Hepatocyte (in vitro differentiated cells): ENCODE results near the gene MICU1. TPM values are rescaled to one million over a fixed set of nuclear protein-coding genes. Genes with fewer than 3 reads are reported as not detected.
"Not testable (repeated sequence)": the region's sequence is repeated elsewhere in the genome, so short reads cannot be mapped to it uniquely, and the experiment has no call there.

Experiments used
- DNase-seq: peaks from one replicate; pipeline ENCODE4 v3.0.0-alpha.2; 2016; ENCODE audit warnings: low spot score
- H2AFZ ChIP-seq: fragments of 200-600 bp; sonication (generic); 2 replicates; pipeline ENCODE4 v1.6.0; 2016; ENCODE audit warnings: antibody characterized with exemption, mild to moderate bottlenecking
- H3K27ac ChIP-seq: fragments of 200-600 bp; sonication (generic); 2 replicates; pipeline ENCODE4 v1.5.1; 2016; ENCODE audit warnings: mild to moderate bottlenecking
- H3K27me3 ChIP-seq: fragments of 200-600 bp; sonication (generic); 2 replicates; pipeline ENCODE4 v1.6.1; 2016
- H3K36me3 ChIP-seq: fragments of 200-600 bp; sonication (generic); replicated peaks from 2 replicates; pipeline ENCODE4 v1.5.1; 2016; ENCODE audit warnings: low read depth; ENCODE audit not compliant: insufficient read depth
- H3K4me1 ChIP-seq: fragments of 200-600 bp; sonication (generic); 2 replicates; pipeline ENCODE4 v1.5.1; 2016; ENCODE audit warnings: mild to moderate bottlenecking, moderate library complexity; ENCODE audit not compliant: insufficient read depth
- H3K4me2 ChIP-seq: fragments of 200-600 bp; sonication (generic); 2 replicates; pipeline ENCODE4 v1.6.0; 2016
- H3K4me3 ChIP-seq: fragments of 200-600 bp; sonication (generic); 2 replicates; pipeline ENCODE4 v1.5.1; 2016; ENCODE audit warnings: mild to moderate bottlenecking
- H3K79me2 ChIP-seq: fragments of 200-600 bp; sonication (generic); 2 replicates; pipeline ENCODE4 v1.6.0; 2017; ENCODE audit warnings: mild to moderate bottlenecking
- H3K9me2 ChIP-seq: fragments of 200-600 bp; sonication (generic); replicated peaks from 2 replicates; pipeline ENCODE4 v1.6.0; 2017; ENCODE audit warnings: mild to moderate bottlenecking; ENCODE audit not compliant: insufficient read depth
- H3K9me3 ChIP-seq: fragments of 200-600 bp; sonication (generic); 2 replicates; pipeline ENCODE4 v1.5.1; 2016; ENCODE audit warnings: low read depth, mild to moderate bottlenecking
- H4K20me1 ChIP-seq: fragments of 200-600 bp; sonication (generic); 2 replicates; pipeline ENCODE4 v1.6.0; 2016; ENCODE audit warnings: mild to moderate bottlenecking; ENCODE audit not compliant: insufficient read depth, poor library complexity, severe bottlenecking
- CTCF ChIP-seq: fragments of 200-600 bp; sonication (generic); IDR thresholded peaks from 2 replicates; pipeline ENCODE4 v1.5.1; 2016; ENCODE audit warnings: antibody characterized with exemption, mild to moderate bottlenecking; ENCODE audit not compliant: poor library complexity
- EZH2 ChIP-seq: fragments of 200-600 bp; sonication (generic); IDR thresholded peaks from 2 replicates; pipeline ENCODE4 v1.6.1; 2016; ENCODE audit warnings: antibody characterized with exemption, mild to moderate bottlenecking, borderline replicate concordance
- EZH2phosphoT487 ChIP-seq: fragments of 200-600 bp; sonication (generic); IDR thresholded peaks from one replicate; pipeline ENCODE4 v1.6.1; 2018; ENCODE audit warnings: antibody characterized with exemption, mild to moderate bottlenecking, low read depth, moderate library complexity; ENCODE audit not compliant: unreplicated experiment, severe bottlenecking
- WGBS: methylation state at CpG from one replicate; pipeline ENCODE4 v1.1.6; 2016; ENCODE audit warnings: low lambda C conversion rate; ENCODE audit errors: missing lambda C conversion rate; 5-methylcytosine and 5-hydroxymethylcytosine counted together
- polyA plus RNA-seq: library from polyadenylated mRNA; unstranded; fragments of >200 nt; fragmentation: Nextera tagmentation; extraction: Ambion mirVana; gene quantifications from 2 replicates; pipeline ENCODE4 v1.2.1, GENCODE V29; 2016
- total RNA-seq: library from RNA; depleted of rRNA; stranded (reverse); fragments of >200 nt; gene quantifications from 2 replicates; pipeline ENCODE4 v1.2.3, GENCODE V29; 2014

Gene MICU1
- total and polyA plus RNA-seq, 2 experiments from 2014 or later, result 34.0 to 60.1 TPM

- WGBS, result 100% methylated on average over 1 of the region's 1 CpG
- Histone ChIP-seq H3K9me2 (no peaks in the 10 kb centered on the region), H3K27ac (no peak overlapping the region), H3K9me3 (no peaks in the 10 kb centered on the region), H3K27me3 (no peaks in the 10 kb centered on the region), H3K4me3 (no peak overlapping the region), H3K4me1 (no peaks in the 10 kb centered on the region), H3K36me3 (no peaks in the 10 kb centered on the region), H2AFZ (no peak overlapping the region), H3K79me2 (no peaks in the 10 kb centered on the region), H4K20me1 (no peaks in the 10 kb centered on the region), H3K4me2 (no peak overlapping the region)
- TF ChIP-seq EZH2, result no peak
- no peak for TF ChIP-seq EZH2phosphoT487
- no peak for TF ChIP-seq CTCF
- no peak for DNase-seq
Measured at GRCh38 chr10:72648301-72648700, 22.4 kb upstream of the MICU1 start.

- not testable (repeated sequence) for DNase-seq, H3K4me3 ChIP-seq, H3K79me2 ChIP-seq, H3K4me1 ChIP-seq, H3K4me2 ChIP-seq, H3K36me3 ChIP-seq, H3K9me3 ChIP-seq, H3K9me2 ChIP-seq, H2AFZ ChIP-seq, H3K27ac ChIP-seq, H3K27me3 ChIP-seq, H4K20me1 ChIP-seq
- WGBS, result 91% methylated on average over 3 of the region's 3 CpGs
Measured at GRCh38 chr10:72646971-72647370, 21.1 kb upstream of the MICU1 start.

- no peak for DNase-seq
- H3K79me2 ChIP-seq, result no peaks in the 10 kb centered on the region
- H2AFZ ChIP-seq, result no peak overlapping the region
- no peak overlapping the region for H3K27ac ChIP-seq
- no peaks in the 10 kb centered on the region for H3K9me2 ChIP-seq
- WGBS, result 69% methylated on average over 2 of the region's 2 CpGs
- TF ChIP-seq EZH2phosphoT487 (no peak), EZH2 (no peak), CTCF (no peak)
- no peaks in the 10 kb centered on the region for H3K36me3 ChIP-seq
- H3K4me2 ChIP-seq, result no peak overlapping the region
- no peaks in the 10 kb centered on the region for H3K9me3 ChIP-seq
- H3K27me3 ChIP-seq, result no peaks in the 10 kb centered on the region
- H4K20me1 ChIP-seq, result no peaks in the 10 kb centered on the region
- no peak overlapping the region for H3K4me3 ChIP-seq
- no peaks in the 10 kb centered on the region for H3K4me1 ChIP-seq
Measured at GRCh38 chr10:72645263-72645858, 19.5 kb upstream of the MICU1 start.

GRCh38 chr10:72642318-72642717 is 16.4 kb upstream of the MICU1 start:
- WGBS, result 87% methylated on average over 5 of the region's 5 CpGs
- no peak overlapping the region for H3K4me2 ChIP-seq
- H3K79me2 ChIP-seq, result no peaks in the 10 kb centered on the region
- no peaks in the 10 kb centered on the region for H3K9me3 ChIP-seq
- H3K27ac ChIP-seq, result no peak overlapping the region
- H3K4me3 ChIP-seq, result no peak overlapping the region
- no peaks in the 10 kb centered on the region for H3K9me2 ChIP-seq
- peaks cover 7% of the 10 kb centered on the region for H3K4me1 ChIP-seq
- no peaks in the 10 kb centered on the region for H4K20me1 ChIP-seq
- H3K36me3 ChIP-seq, result no peaks in the 10 kb centered on the region
- DNase-seq, result no peak
- H2AFZ ChIP-seq, result no peak overlapping the region
- H3K27me3 ChIP-seq, result no peaks in the 10 kb centered on the region
- TF ChIP-seq EZH2phosphoT487, result no peak
- no peak for TF ChIP-seq EZH2
- no peak for TF ChIP-seq CTCF
